Dermis blood vessel endothelial cell (primary cell): Measurements from ENCODE around the gene RASAL1. TPM values are rescaled to one million over a fixed set of nuclear protein-coding genes. Genes with fewer than 3 reads are reported as not detected.
"Not testable (repeated sequence)": the region's sequence is repeated elsewhere in the genome, so short reads cannot be mapped to it uniquely, and the experiment has no call there.

ENCODE experiments used
- DNase-seq: peaks from one replicate; pipeline ENCODE4 v3.0.0; 2010
- total RNA-seq: library from RNA; depleted of rRNA; stranded (reverse); fragments of >200 nt; gene quantifications from 2 replicates; pipeline ENCODE4 v1.2.3, GENCODE V29; 2014

The RASAL1 gene
- total RNA-seq, 1 donor from 2014 or later: under 0.01 TPM

GRCh38 chr12:113138826-113139225 is 3.3 kb upstream of the RASAL1 start:
- DNase-seq: no peak

GRCh38 chr12:113137861-113138783 is 2.6 kb upstream of the RASAL1 start:
- no peak for DNase-seq

- DNase-seq: no peak
Observed at GRCh38 chr12:113136990-113137511, 1.5 kb upstream of the RASAL1 start.

GRCh38 chr12:113136128-113136989 is 798 bp upstream of the RASAL1 start:
- DNase-seq: no peak

GRCh38 chr12:113134521-113134951 is 1.0 kb downstream of the RASAL1 start:
- no peak for DNase-seq

- DNase-seq: no peak
Observed at GRCh38 chr12:113134071-113134470, 1.5 kb downstream of the RASAL1 start.

- DNase-seq: no peak
Observed at GRCh38 chr12:113133666-113134065, 1.9 kb downstream of the RASAL1 start.

GRCh38 chr12:113133036-113133435 is 2.5 kb downstream of the RASAL1 start:
- DNase-seq: no peak

GRCh38 chr12:113131556-113131955 is 4.0 kb downstream of the RASAL1 start:
- DNase-seq: no peak

- no peak for DNase-seq
Observed at GRCh38 chr12:113130457-113131135, 5.0 kb downstream of the RASAL1 start.

- no peak for DNase-seq
Observed at GRCh38 chr12:113129664-113130456, 5.7 kb downstream of the RASAL1 start.

GRCh38 chr12:113128802-113129663 is 6.5 kb downstream of the RASAL1 start:
- no peak for DNase-seq

- DNase-seq: no peak
Observed at GRCh38 chr12:113127791-113128199, 7.8 kb downstream of the RASAL1 start.

- no peak for DNase-seq
Observed at GRCh38 chr12:113120670-113121370, 14.7 kb downstream of the RASAL1 start.

GRCh38 chr12:113119980-113120669 is 15.4 kb downstream of the RASAL1 start:
- DNase-seq: no peak

GRCh38 chr12:113118142-113118541 is 17.4 kb downstream of the RASAL1 start:
- no peak for DNase-seq

GRCh38 chr12:113117684-113118083 is 17.9 kb downstream of the RASAL1 start:
- DNase-seq: not testable (repeated sequence)

GRCh38 chr12:113116875-113117274 is 18.7 kb downstream of the RASAL1 start:
- no peak for DNase-seq

GRCh38 chr12:113115455-113116126 is 20.0 kb downstream of the RASAL1 start:
- no peak for DNase-seq
